Kidney epithelial cell (primary cell): Measurements from ENCODE around the gene USP17L30. TPM values are rescaled to one million over a fixed set of nuclear protein-coding genes. Genes with fewer than 3 reads are reported as not detected.
"Not testable (repeated sequence)": the region's sequence is repeated elsewhere in the genome, so short reads cannot be mapped to it uniquely, and the experiment has no call there.

Experiments used
- DNase-seq: peaks from one replicate; pipeline ENCODE4 v3.0.0-alpha.2; 2010; ENCODE audit warnings: low read depth
- H3K27me3 ChIP-seq: 2 replicates; pipeline ENCODE4 v1.6.0; 2011; ENCODE audit warnings: low read length; ENCODE audit not compliant: control insufficient read depth, insufficient read depth
- H3K36me3 ChIP-seq: 2 replicates; pipeline ENCODE4 v1.5.1; 2011; ENCODE audit warnings: low read length; ENCODE audit not compliant: control insufficient read depth, insufficient read depth
- H3K4me3 ChIP-seq: 2 replicates; pipeline ENCODE4 v1.5.1; 2011; ENCODE audit warnings: low read depth, mild to moderate bottlenecking, control low read depth, low read length
- CTCF ChIP-seq: IDR thresholded peaks from 2 replicates; pipeline ENCODE4 v1.5.1; 2011; ENCODE audit warnings: mild to moderate bottlenecking, moderate library complexity, low read length, control low read depth, inconsistent platforms; ENCODE audit not compliant: insufficient read depth, poor library complexity, severe bottlenecking
- total RNA-seq: library from RNA; depleted of rRNA; stranded (reverse); fragments of >200 nt; gene quantifications from 2 replicates; pipeline ENCODE4 v1.2.3, GENCODE V29; 2015

Gene USP17L30
- total RNA-seq, 1 donor from 2014 or later = not detected

- not testable (repeated sequence) for H3K27me3 ChIP-seq, DNase-seq, H3K36me3 ChIP-seq
- peak overlapping the region; percentile 48 for H3K4me3 ChIP-seq
- TF ChIP-seq CTCF = peak; percentile 27
Measured at GRCh38 chr4:9381012-9381534, 18.1 kb downstream of the USP17L30 start.

GRCh38 chr4:9384126-9384525, 21.2 kb downstream of the USP17L30 start:
- H3K4me3 ChIP-seq = no peak overlapping the region
- no peaks in the 10 kb centered on the region for H3K36me3 ChIP-seq
- TF ChIP-seq CTCF = no peak
- DNase-seq = peak; percentile 2
- H3K27me3 ChIP-seq = no peaks in the 10 kb centered on the region

DNA sequence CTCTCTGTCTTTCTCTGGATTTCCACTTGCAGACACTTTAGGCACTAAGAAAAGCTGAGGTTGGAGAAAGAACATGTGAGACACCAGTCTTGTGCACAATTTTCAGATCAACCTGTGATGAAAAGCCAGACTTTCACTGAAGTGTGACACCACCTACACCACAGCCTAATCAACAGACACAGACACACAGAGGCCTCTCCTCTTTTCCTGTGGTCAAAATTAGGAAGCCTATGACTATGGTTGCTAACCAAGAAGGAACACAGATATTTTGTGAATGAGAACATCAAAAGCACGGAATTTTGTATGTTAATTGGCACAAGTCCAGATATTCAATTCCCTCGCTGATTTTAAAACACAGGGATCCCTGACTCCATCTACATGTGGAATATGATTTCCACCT, 26.1 kb downstream of the USP17L30 start:
- H3K36me3 ChIP-seq, H3K4me3 ChIP-seq, H3K27me3 ChIP-seq, DNase-seq: not testable (repeated sequence)

GRCh38 chr4:9405774-9406173, 42.8 kb downstream of the USP17L30 start:
- not testable (repeated sequence) for DNase-seq, H3K4me3 ChIP-seq, H3K36me3 ChIP-seq, H3K27me3 ChIP-seq

DNA sequence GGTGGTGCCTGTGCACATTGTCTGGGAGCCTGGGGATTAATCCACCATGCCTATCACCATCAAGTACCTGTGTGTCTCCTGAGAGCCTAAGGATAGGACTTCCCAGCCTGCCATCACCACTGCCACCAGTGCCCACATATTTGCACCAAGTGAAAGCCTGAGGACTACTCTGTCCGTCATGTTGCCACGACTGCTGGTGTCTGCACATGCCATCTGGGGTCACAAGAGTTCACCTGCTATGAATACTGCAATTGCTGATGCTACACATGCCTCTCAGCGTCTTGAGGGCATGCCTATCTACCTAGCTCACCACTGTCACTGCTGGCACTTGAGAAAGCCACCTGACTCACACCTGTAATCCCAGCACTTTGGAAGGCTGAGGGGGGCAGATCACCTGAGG, 43.6 kb downstream of the USP17L30 start:
- DNase-seq, H3K27me3 ChIP-seq, H3K36me3 ChIP-seq, H3K4me3 ChIP-seq: not testable (repeated sequence)

DNA sequence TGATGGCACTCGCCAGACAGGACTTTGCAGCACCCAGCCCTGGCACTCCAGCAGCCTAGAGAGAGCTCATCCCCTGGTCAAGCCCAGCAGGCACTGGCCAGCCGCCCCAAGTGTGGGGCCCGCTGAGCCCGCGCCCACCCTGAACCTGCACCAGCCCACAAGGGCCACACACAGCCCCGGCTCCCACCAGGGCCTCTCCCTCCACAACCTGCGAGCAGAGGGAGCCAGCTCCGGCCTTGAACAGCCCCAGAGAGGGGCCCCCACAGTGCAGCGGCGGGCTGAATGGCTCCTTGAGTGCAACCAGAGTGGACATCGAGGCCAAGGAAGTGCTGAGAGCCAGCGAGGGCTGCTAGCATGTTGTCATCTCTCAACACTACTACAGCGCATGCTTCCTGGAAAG, 46.9 kb downstream of the USP17L30 start:
- Histone ChIP-seq H3K36me3 (no peaks in the 10 kb centered on the region), H3K4me3 (no peak overlapping the region), H3K27me3 (no peaks in the 10 kb centered on the region)
- TF ChIP-seq CTCF = no peak
- DNase-seq = no peak

Other genes starting within 250 kb of the USP17L30 start
- gene FAM90A26, start 192.7 kb upstream of the USP17L30 start, total RNA-seq = not detected in 2 replicates
- not detected in 2 replicates for gene USP17L10, start 152.5 kb upstream of the USP17L30 start, total RNA-seq
- gene USP17L11, start 147.7 kb upstream of the USP17L30 start, total RNA-seq = not detected in 2 replicates
- not detected in 2 replicates for gene USP17L12, start 143.0 kb upstream of the USP17L30 start, total RNA-seq
- not detected in 2 replicates for gene USP17L13, start 138.2 kb upstream of the USP17L30 start, total RNA-seq
- gene USP17L15, start 128.7 kb upstream of the USP17L30 start, total RNA-seq = not detected in 2 replicates
- not detected in 2 replicates for gene USP17L17, start 119.2 kb upstream of the USP17L30 start, total RNA-seq
- gene USP17L18, start 114.5 kb upstream of the USP17L30 start, total RNA-seq = not detected in 2 replicates
- not detected in 2 replicates for gene USP17L19, start 109.8 kb upstream of the USP17L30 start, total RNA-seq
- not detected in 2 replicates for gene USP17L20, start 105.0 kb upstream of the USP17L30 start, total RNA-seq
- not detected in 2 replicates for gene USP17L21, start 100.3 kb upstream of the USP17L30 start, total RNA-seq
- not detected in 2 replicates for gene USP17L22, start 95.5 kb upstream of the USP17L30 start, total RNA-seq
- gene USP17L24, start 38.0 kb upstream of the USP17L30 start, total RNA-seq = not detected in 2 replicates
- not detected in 2 replicates for gene USP17L25, start 33.2 kb upstream of the USP17L30 start, total RNA-seq
- gene USP17L26, start 28.5 kb upstream of the USP17L30 start, total RNA-seq = not detected in 2 replicates
- not detected in 2 replicates for gene USP17L5, start 23.7 kb upstream of the USP17L30 start, total RNA-seq
- gene USP17L27, start 19.0 kb upstream of the USP17L30 start, total RNA-seq = not detected in 2 replicates
- not detected in 2 replicates for gene USP17L28, start 14.2 kb upstream of the USP17L30 start, total RNA-seq
- gene USP17L29, start 9.5 kb upstream of the USP17L30 start, total RNA-seq = not detected in 2 replicates
- not detected in 2 replicates for gene DEFB131A, start 81.3 kb downstream of the USP17L30 start, total RNA-seq